ENCODE data around the gene SMU1.

Gene SMU1

GRCh38 chr9:33044677-33045282 is 31.7 kb downstream of the SMU1 start:
- DNase-seq (ENCODE audit: low spot score), result no peak

- peak; percentile 93 for DNase-seq (ENCODE audit: low spot score)
Observed at GRCh38 chr9:33044162-33044673, 32.3 kb downstream of the SMU1 start.

GRCh38 chr9:33043671-33044070 is 32.8 kb downstream of the SMU1 start:
- no peak for DNase-seq (ENCODE audit: low spot score)

- peak; percentile 14 for DNase-seq (ENCODE audit: low spot score)
Observed at GRCh38 chr9:33042473-33042872, 34.0 kb downstream of the SMU1 start.

GRCh38 chr9:33041432-33042188 is 34.9 kb downstream of the SMU1 start:
- peak; percentile 28 for DNase-seq (ENCODE audit: low spot score)

- DNase-seq (ENCODE audit: low spot score), result no peak
Observed at GRCh38 chr9:33040792-33041431, 35.6 kb downstream of the SMU1 start.

GRCh38 chr9:33032865-33033264 is 43.6 kb downstream of the SMU1 start:
- DNase-seq (ENCODE audit: low spot score), result no peak

- DNase-seq (ENCODE audit: low spot score), result no peak
Observed at GRCh38 chr9:33032292-33032691, 44.2 kb downstream of the SMU1 start.

GRCh38 chr9:33030285-33030684 is 46.2 kb downstream of the SMU1 start:
- DNase-seq (ENCODE audit: low spot score), result no peak

GRCh38 chr9:33029231-33029786 is 47.2 kb downstream of the SMU1 start:
- DNase-seq (ENCODE audit: low spot score), result peak; percentile 36

- DNase-seq (ENCODE audit: low spot score), result peak; percentile 79
Observed at GRCh38 chr9:33025572-33026342, 50.7 kb downstream of the SMU1 start.

GRCh38 chr9:33024966-33025571 is 51.4 kb downstream of the SMU1 start, which contains the start of gene DNAJA1:
DNAJA1 (plus strand) TSS chr9:33025273; CDS start chr9:33026485, 1,212 bp downstream.
- peak; percentile 98 for DNase-seq (ENCODE audit: low spot score)

- no peak for DNase-seq (ENCODE audit: low spot score)
Observed at GRCh38 chr9:33024126-33024965, 52.1 kb downstream of the SMU1 start.

- DNase-seq (ENCODE audit: low spot score), result no peak
Observed at GRCh38 chr9:33023661-33024060, 52.8 kb downstream of the SMU1 start.

GRCh38 chr9:33022755-33023154 is 53.7 kb downstream of the SMU1 start:
- DNase-seq (ENCODE audit: low spot score), result no peak

- no peak for DNase-seq (ENCODE audit: low spot score)
Observed at GRCh38 chr9:33022303-33022702, 54.2 kb downstream of the SMU1 start.

GRCh38 chr9:33019797-33020196 is 56.7 kb downstream of the SMU1 start:
- DNase-seq (ENCODE audit: low spot score), result no peak

GRCh38 chr9:33017283-33018041 is 59.0 kb downstream of the SMU1 start:
- DNase-seq (ENCODE audit: low spot score), result no peak

- DNase-seq (ENCODE audit: low spot score), result no peak
Observed at GRCh38 chr9:33014665-33015014, 61.8 kb downstream of the SMU1 start.

Measured in GM03348 (cell line).